K562 (cell line): ENCODE results near the gene CGNL1.

ENCODE experiments used
- NR2C1 ChIP-seq, 2 experiments: fragments of 450-650 bp; IDR thresholded peaks; 2 replicates each; pipeline ENCODE4 v1.6.1; 2017; ENCODE audit warnings: mild to moderate bottlenecking in 2 of 2, antibody characterized with exemption in 1 of 2, inconsistent platforms in 1 of 2, missing compliant biosample characterization in 1 of 2, missing genetic modification characterization in 1 of 2
- POLR2A ChIP-seq: fragments of 450-650 bp; conservative IDR thresholded peaks from 2 replicates; pipeline ENCODE4 v1.6.1; 2016
- SMC3 ChIP-seq: conservative IDR thresholded peaks from 2 replicates; pipeline ENCODE4 v1.6.1; 2011; ENCODE audit warnings: low read depth, low read length, improper control_type of control experiment; ENCODE audit not compliant: insufficient read depth
- TF ChIP-seq, protein P1 (sequence below): fragments of 250-450 bp; sonication (Bioruptor Pico); IDR thresholded peaks from 2 replicates; pipeline ENCODE4 v1.8.0; 2022; ENCODE audit warnings: moderate library complexity, mild to moderate bottlenecking, inconsistent platforms
- TF ChIP-seq, protein P2 (sequence below), 2 experiments: fragments of 450-650 bp in 1 of 2; sonication (generic) in 1 of 2; formaldehyde crosslinking; conservative IDR thresholded peaks; 2 replicates each; pipeline versions ENCODE4 v1.4.0 to v1.8.1; 2020 to 2022; ENCODE audit warnings: mild to moderate bottlenecking in 1 of 2, missing genetic modification reagents in 1 of 2

DNA sequence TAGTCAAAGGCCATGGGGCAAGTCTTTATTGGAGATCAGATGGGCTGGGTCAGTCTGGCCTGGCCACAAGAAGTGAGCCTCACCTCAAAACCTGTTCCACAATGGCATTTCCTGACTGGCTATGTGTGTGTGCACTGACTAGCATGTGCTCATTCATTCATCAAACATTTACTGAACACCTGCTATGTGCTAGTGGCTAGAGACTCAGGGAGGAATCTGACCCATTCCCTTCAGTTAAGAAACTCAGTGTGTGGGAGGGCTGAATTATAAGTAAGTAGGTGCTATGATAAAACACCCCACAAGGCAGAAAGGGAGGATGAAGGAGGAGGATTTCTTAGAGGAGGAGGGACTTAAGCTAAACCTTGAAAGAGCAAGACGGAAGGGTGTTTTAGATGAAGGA lies 5.4 kb upstream of the CGNL1 start:
- TF ChIP-seq SMC3 (no peak), POLR2A (no peak), NR2C1 (IDR thresholded peaks at IDR 0.05) (no peak), NR2C1 (tag; IDR thresholded peaks at IDR 0.05) (no peak)
- TF ChIP-seq, protein P1, sequence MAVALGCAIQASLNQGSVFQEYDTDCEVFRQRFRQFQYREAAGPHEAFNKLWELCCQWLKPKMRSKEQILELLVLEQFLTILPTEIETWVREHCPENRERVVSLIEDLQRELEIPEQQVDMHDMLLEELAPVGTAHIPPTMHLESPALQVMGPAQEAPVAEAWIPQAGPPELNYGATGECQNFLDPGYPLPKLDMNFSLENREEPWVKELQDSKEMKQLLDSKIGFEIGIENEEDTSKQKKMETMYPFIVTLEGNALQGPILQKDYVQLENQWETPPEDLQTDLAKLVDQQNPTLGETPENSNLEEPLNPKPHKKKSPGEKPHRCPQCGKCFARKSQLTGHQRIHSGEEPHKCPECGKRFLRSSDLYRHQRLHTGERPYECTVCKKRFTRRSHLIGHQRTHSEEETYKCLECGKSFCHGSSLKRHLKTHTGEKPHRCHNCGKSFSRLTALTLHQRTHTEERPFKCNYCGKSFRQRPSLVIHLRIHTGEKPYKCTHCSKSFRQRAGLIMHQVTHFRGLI (CRISPR knock-in tag), result no peak
- TF ChIP-seq, protein P2, sequence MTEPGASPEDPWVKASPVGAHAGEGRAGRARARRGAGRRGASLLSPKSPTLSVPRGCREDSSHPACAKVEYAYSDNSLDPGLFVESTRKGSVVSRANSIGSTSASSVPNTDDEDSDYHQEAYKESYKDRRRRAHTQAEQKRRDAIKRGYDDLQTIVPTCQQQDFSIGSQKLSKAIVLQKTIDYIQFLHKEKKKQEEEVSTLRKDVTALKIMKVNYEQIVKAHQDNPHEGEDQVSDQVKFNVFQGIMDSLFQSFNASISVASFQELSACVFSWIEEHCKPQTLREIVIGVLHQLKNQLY (CRISPR knock-in tag; conservative IDR thresholded peaks at IDR 0.05), result no peak
